ENCODE results near the gene GALNTL6.

DNA sequence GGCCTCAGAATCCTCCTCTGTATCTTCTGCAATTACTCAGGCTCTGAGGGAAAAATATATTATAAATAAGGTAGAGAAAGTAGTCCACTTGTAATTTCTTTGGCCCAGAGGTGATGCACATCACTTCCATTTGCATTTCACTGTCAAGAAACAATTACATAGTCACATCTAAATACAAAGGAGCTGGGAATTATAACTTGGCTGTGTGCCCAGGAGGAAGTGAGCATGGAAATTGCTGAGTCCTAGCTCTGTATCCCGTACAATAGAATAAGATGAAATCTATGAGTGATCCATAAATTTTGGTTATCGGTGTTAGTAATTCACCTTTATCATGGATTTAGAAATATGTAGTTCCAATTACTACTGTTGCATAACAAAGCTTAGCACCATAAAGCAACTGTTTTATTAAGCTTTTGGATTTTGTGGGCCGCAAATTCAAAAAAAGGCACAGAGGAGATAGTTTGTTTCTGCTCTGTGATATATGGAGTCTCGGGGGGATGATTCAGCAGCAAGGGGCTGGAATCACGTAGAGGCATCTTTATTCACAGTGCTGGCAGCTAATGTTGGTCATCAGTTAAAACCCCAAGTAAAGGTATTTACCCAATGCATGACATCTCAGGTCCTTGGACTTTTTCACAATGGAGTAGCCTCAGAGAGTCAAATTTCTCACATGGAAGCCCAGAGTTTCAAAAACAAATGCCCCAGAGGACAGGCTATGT, 1114.1 kb downstream of the GALNTL6 start:
- TF ChIP-seq, protein P1, sequence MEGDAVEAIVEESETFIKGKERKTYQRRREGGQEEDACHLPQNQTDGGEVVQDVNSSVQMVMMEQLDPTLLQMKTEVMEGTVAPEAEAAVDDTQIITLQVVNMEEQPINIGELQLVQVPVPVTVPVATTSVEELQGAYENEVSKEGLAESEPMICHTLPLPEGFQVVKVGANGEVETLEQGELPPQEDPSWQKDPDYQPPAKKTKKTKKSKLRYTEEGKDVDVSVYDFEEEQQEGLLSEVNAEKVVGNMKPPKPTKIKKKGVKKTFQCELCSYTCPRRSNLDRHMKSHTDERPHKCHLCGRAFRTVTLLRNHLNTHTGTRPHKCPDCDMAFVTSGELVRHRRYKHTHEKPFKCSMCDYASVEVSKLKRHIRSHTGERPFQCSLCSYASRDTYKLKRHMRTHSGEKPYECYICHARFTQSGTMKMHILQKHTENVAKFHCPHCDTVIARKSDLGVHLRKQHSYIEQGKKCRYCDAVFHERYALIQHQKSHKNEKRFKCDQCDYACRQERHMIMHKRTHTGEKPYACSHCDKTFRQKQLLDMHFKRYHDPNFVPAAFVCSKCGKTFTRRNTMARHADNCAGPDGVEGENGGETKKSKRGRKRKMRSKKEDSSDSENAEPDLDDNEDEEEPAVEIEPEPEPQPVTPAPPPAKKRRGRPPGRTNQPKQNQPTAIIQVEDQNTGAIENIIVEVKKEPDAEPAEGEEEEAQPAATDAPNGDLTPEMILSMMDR (conservative IDR thresholded peaks at IDR 0.05; ENCODE audit: low read length): no peak
- TF ChIP-seq EZH2phosphoT487 (IDR thresholded peaks at IDR 0.05; ENCODE audit: borderline replicate concordance): no peak
